NCI-H2171 (cell line): ENCODE results near the gene MAPK7.

Experiments used
- DNase-seq: peaks from one replicate; lab custom pipeline; 2025; lab: John Stamatoyannopoulos, UW

The MAPK7 gene

DNA sequence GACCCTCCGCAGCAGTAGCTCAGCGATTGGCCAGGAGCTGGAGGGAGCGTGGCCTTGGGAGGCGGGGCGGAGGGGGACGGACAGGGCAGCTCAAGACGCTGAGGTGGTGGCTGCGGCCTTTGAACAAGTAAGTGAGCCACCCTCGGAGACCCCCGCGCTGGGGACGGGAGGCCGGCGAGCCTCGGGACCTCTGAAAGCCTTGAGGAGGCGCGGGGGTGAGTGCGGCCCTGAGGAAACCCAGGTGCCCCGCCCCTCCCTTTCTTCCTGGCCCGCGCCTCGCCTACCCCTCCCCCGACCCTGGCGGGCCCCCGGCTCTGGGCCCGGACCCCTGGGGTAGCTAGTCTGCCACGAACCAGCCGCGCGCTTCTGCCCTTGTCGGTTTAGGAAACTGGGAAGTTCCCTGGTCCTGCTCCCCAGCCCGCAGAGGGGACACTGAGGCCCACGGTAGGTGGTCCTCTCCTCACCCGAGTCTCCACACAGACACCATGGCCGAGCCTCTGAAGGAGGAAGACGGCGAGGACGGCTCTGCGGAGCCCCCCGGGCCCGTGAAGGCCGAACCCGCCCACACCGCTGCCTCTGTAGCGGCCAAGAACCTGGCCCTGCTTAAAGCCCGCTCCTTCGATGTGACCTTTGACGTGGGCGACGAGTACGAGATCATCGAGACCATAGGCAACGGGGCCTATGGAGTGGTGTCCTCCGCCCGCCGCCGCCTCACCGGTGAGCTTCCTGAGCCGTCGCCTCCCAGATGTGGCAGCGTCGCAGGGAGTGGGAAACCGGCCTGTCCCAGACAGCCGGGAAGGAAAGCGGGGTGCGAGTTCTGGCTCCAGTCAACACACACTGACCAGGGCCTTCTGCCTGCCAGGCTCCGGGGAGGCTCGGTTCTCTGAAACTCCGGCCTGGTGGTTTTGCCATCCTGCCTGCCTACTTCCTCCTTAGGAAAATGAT lies at the start of gene MAPK7:
Gene MAPK7, plus strand, starts transcription at position 83 of the 945 bp plus-strand sequence. Its CDS starts 403 bp downstream, at position 486.
- no peak for DNase-seq

DNA sequence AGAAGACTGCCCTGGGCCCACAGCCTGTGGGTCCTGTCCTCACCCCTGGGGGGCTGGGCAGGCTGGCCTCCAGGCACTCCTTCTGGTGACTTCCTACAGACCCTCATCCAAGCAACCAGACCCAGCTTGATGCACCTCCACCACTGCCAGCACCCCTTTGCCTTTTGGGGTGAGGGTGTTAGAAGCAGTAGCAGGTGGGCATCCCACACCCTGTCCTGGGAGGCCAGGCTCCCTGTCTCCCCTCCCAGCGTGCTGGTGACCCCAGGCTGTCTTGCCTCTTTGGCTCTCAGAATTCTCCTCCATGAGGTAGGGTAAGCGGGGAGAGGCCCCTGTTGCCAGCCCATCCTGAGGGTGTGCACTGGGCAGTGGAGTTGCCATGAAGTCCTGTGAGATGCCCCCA lies 49.2 kb upstream of the MAPK7 start:
- DNase-seq = no peak

DNA sequence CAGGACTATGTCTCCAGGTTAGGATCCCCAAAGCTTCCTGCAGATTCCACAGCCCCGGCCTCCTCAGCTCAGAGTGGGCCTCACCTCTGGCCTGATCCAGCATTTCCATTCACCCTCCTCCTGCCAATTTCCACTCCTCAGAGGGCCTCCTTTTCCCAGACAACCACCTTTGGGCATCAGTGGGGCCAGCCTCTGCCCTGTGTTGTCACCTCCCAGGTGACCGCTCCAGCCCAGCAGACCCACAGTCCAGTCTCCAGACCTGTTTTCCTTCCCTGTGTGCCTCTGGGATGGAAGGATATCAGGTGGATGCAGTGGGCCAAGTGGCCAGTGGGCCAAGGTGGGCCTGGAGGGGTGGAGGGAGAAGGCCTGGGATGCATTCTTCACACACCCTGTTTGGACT lies 48.5 kb upstream of the MAPK7 start:
- DNase-seq = no peak

GRCh38 chr17:19330271-19330670 lies 48.0 kb upstream of the MAPK7 start:
- no peak for DNase-seq

GRCh38 chr17:19331134-19331533 lies 47.2 kb upstream of the MAPK7 start:
- DNase-seq = no peak

- no peak for DNase-seq
Measured at GRCh38 chr17:19331543-19332245, 46.6 kb upstream of the MAPK7 start.

GRCh38 chr17:19332371-19333131 lies 45.7 kb upstream of the MAPK7 start:
- no peak for DNase-seq

DNA sequence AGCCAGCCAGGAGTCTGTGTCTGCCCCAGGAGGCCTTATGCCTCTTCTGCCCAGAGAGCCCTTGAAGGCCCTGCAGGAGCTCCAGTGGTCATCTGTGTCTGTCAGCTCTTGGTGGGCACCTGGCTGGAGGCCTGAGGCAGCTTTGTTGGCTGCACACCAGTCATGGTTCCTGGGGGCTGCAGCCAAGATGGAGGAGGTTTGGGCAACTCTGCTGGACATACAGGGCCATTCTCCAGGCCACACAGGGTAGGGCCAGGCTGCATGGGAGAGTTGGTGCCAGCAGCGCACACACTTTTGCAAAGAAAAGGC lies 45.2 kb upstream of the MAPK7 start:
- DNase-seq = no peak

- DNase-seq = no peak
Measured at GRCh38 chr17:19333736-19334290, 44.5 kb upstream of the MAPK7 start.

DNA sequence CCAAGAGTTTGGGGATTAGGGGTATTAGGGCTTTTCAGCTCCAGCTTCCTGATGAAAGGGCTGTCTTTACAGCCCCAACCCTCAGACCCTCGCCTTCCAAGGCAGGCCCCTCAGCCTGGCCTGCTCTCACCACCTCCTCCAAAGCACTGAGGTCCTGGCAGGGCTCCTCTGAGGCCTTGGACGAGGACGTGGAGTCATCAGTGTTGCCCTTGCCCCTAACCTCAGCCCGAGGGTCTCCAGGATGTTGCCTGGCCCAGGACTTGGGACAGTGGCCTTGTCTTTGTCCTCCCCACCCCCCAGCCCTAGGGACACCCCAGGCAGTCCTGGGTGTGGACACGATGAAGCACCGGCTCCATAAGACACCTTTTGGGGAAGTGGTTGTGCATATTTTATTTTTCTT lies 44.0 kb upstream of the MAPK7 start:
- DNase-seq = no peak

GRCh38 chr17:19335951-19336631 lies 42.2 kb upstream of the MAPK7 start:
- DNase-seq = no peak

- DNase-seq = no peak
Measured at GRCh38 chr17:19336938-19337711, 41.2 kb upstream of the MAPK7 start.

- no peak for DNase-seq
Measured at GRCh38 chr17:19337712-19338023, 40.6 kb upstream of the MAPK7 start.

DNA sequence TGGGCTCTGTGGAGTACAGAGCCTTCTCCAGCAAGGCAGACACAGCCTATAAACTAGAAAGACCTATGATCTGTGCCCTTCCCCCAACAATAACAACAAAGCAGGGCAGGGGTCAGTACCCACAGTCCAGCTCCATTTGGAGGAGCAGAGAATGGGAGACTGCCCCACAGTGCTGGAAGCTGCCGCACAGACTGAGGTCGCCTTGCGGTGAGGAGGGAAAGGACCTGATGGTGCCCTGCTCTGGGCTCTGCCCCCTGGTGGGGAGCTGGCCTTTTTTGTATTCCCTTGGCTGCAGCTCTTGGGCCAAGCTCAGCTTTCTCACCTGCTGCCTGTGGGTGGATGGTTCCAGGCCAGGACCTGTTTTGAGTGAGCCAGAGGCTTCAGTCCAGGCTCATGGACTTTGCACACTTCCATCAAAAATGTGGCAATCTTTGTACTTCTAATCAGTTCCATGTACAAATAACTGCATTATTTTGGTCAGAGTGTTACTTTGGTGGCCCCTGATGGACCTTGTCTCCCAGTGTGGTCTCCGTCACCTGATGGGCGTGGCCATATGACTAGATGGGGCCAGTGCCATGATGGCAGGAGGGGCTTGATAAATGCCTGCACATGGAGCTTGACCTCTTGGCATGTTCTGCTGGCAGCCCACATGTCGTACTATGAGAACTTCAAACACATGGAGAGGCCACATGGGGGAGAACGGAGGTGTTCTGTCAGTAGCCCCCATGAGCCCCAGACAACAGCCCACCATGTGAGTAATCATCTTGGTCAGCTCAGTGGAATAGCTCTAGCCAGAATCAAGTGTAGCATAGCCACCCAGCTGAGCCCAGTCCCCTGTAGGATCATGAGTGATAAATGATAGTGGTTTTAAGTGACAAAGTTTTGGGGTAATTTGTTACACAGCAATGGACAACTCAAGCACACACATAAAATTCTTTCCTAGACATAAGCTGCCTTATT lies 40.0 kb upstream of the MAPK7 start:
- no peak for DNase-seq

DNA sequence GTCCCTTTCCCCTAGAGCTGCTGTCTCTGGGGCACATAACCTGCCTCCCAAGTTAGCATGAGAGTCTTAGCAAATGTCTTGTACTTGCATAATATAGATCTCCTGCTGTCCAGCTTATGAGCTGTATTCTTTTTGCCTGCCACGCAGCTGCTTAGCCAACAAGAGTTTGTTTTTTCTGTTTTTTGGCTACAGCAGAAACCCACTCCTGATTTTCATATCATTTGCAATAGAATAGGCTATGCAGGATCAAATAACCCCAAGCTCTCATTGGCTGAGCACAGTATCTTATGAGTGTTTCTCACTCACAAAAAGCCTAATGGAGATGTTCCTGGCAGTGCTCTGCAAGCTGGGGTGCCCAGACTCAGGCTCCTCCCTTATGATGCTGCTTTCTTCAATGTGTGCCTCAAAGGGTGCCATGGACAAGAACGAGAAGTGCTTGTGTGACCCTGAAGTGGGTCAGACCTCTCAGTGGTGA lies 38.9 kb upstream of the MAPK7 start:
- DNase-seq = no peak

- no peak for DNase-seq
Measured at GRCh38 chr17:19341211-19341631, 37.1 kb upstream of the MAPK7 start.

DNA sequence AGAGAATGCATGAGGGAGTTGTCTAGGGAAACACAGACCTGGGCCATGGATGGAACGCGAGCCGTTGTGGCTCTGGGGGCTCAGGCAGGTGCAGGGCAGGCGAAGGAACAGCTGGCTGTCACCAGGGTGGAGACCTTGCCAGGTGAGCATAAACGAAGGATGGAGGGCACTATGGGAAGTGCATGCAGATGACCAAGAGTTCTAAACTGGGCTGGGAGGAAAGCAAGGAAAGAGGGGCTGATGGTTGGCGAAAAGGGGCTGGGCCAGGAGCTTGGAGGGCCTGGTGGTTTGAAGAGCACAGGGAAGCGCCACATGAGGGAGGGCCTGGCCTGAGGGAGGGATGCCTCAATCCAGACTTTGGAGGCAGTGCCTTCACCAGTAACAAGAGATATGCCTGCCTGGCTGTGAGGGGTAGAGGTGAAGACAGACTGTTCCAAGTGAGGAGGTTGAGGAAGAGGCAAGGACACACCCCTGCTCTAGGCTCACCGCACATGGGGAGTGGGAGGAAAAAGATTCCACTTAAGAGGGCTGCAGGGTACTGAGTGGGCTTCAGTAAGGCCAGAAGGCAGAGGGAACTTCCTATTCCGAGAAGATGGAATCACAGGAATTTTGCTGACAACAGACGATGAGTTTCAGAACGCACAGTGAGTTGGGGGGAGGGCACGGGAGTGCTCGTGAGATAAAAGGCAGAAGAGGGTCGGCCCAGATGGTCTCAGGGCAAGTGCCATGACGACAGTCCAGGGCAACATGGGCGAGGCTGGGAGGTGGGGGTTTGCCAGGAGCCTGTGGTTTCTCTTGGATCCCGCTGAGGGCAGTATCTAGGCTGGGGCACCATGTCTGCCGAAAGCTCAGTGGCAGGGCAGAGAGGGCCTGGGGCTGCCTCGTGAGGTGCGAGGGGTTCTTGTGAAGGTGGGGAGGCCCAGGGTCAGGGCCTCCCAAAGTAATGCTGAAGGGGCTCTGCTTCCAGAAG lies 36.4 kb upstream of the MAPK7 start:
- DNase-seq = no peak

DNA sequence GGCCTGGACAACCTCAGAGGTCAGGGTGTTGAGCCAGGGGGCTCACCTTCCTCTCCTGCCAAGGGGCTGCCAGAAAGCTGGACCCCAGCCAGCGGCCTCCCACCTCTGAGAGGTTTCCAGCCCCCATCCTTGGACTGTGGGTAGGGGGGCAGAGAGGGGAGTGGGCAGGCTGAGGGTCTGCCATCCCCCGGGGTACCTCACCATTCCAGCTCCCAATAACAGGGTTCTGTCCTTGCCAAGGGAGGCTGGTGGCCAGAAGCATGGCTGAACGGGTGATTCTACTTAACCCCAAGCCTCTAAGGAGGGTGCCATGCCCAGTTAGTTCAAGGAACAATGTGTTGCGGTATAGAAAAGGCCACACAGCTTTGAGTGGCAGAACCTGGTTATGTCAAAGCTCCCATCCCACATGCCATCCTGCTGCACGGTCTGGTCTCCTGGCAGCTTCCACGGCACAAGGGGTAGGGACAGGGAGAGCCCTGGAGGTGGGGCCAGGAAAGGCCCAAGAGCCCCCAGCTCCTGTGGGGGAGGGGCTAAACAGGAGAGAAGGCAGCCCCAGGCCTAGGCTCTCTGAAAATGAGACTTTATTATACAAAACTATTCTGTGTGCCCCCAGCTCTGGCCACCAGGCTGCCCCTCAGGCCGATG lies 35.6 kb upstream of the MAPK7 start:
- DNase-seq = no peak
